Smooth muscle cell (in vitro differentiated cells): ENCODE results near the gene LRIG1. TPM values are rescaled to one million over a fixed set of nuclear protein-coding genes. Genes with fewer than 3 reads are reported as not detected.

Source experiments
- DNase-seq: peaks from one replicate; lab custom pipeline; 2025; ENCODE audit not compliant: unreplicated experiment; lab: John Stamatoyannopoulos, UW
- H2AFZ ChIP-seq: fragments of 200-600 bp; sonication (generic); 2 replicates; pipeline ENCODE4 v1.6.0; 2016; ENCODE audit warnings: antibody characterized with exemption, low read depth, mild to moderate bottlenecking
- H3F3A ChIP-seq: fragments of 200-600 bp; sonication (generic); 2 replicates; pipeline ENCODE4 v1.6.0; 2017; ENCODE audit warnings: antibody characterized with exemption, low read depth
- H3K27ac ChIP-seq: fragments of 200-600 bp; sonication (generic); 2 replicates; pipeline ENCODE4 v1.5.1; 2016; ENCODE audit warnings: low read depth, mild to moderate bottlenecking
- H3K27me3 ChIP-seq: fragments of 200-600 bp; sonication (generic); 2 replicates; pipeline ENCODE4 v1.6.1; 2016; ENCODE audit warnings: low read depth, mild to moderate bottlenecking
- H3K36me3 ChIP-seq: fragments of 200-600 bp; sonication (generic); 2 replicates; pipeline ENCODE4 v1.5.1; 2016; ENCODE audit warnings: low read depth
- H3K4me1 ChIP-seq: fragments of 200-600 bp; sonication (generic); 2 replicates; pipeline ENCODE4 v1.5.1; 2016; ENCODE audit warnings: low read depth
- H3K4me2 ChIP-seq: fragments of 200-600 bp; sonication (generic); 2 replicates; pipeline ENCODE4 v1.6.0; 2016; ENCODE audit warnings: mild to moderate bottlenecking
- H3K4me3 ChIP-seq: fragments of 200-600 bp; sonication (generic); 2 replicates; pipeline ENCODE4 v1.5.1; 2016; ENCODE audit warnings: mild to moderate bottlenecking
- H3K79me2 ChIP-seq: fragments of 200-600 bp; sonication (generic); 2 replicates; pipeline ENCODE4 v1.6.0; 2016; ENCODE audit warnings: low read depth, mild to moderate bottlenecking
- H3K9ac ChIP-seq: fragments of 200-600 bp; sonication (generic); 2 replicates; pipeline ENCODE4 v1.6.0; 2016; ENCODE audit warnings: low read depth
- H3K9me3 ChIP-seq: fragments of 200-600 bp; sonication (generic); replicated peaks from 2 replicates; pipeline ENCODE4 v1.5.1; 2016; ENCODE audit warnings: low read depth
- H4K20me1 ChIP-seq: fragments of 200-600 bp; sonication (generic); 2 replicates; pipeline ENCODE4 v1.6.0; 2016; ENCODE audit warnings: low read depth
- CTCF ChIP-seq: fragments of 200-600 bp; sonication (generic); IDR thresholded peaks from 2 replicates; pipeline ENCODE4 v1.5.1; 2017; ENCODE audit warnings: borderline replicate concordance, mild to moderate bottlenecking, antibody characterized with exemption; ENCODE audit not compliant: insufficient read depth, poor library complexity, severe bottlenecking
- WGBS: methylation state at CpG from one replicate; pipeline ENCODE4 v1.1.7; 2016; ENCODE audit warnings: low lambda C conversion rate; 5-methylcytosine and 5-hydroxymethylcytosine counted together
- polyA plus RNA-seq: library from polyadenylated mRNA; unstranded; fragments of >200 nt; fragmentation: Nextera tagmentation; extraction: Ambion mirVana; gene quantifications from 2 replicates; pipeline ENCODE4 v1.2.1, GENCODE V29; 2016
- total RNA-seq: library from RNA; depleted of rRNA; stranded (reverse); fragments of >200 nt; gene quantifications from 2 replicates; pipeline ENCODE4 v1.2.3, GENCODE V29; 2014

Gene LRIG1
- total and polyA plus RNA-seq, 2 experiments from 2014 or later, result 26.5 to 31.3 TPM

GRCh38 chr3:66527246-66527645, 26.4 kb upstream of the LRIG1 start:
- Histone ChIP-seq H3K9ac (no peak overlapping the region), H3K4me2 (no peak overlapping the region), H3F3A (no peaks in the 10 kb centered on the region), H3K36me3 (no peaks in the 10 kb centered on the region), H3K4me1 (peaks cover 8% of the 10 kb centered on the region), H3K4me3 (no peak overlapping the region), H3K79me2 (no peaks in the 10 kb centered on the region), H3K27ac (no peak overlapping the region), H4K20me1 (no peaks in the 10 kb centered on the region), H3K27me3 (peaks cover 6% of the 10 kb centered on the region), H3K9me3 (no peaks in the 10 kb centered on the region), H2AFZ (no peak overlapping the region)
- 67% methylated on average over 4 of the region's 4 CpGs for WGBS
- no peak for TF ChIP-seq CTCF
- DNase-seq, result no peak

GRCh38 chr3:66525771-66526170, 24.9 kb upstream of the LRIG1 start:
- WGBS, result 92% methylated on average over 3 of the region's 3 CpGs
- H3K9ac ChIP-seq, result no peak overlapping the region
- H3K27ac ChIP-seq, result no peak overlapping the region
- H3K4me1 ChIP-seq, result peaks cover under 1% of the 10 kb centered on the region
- H4K20me1 ChIP-seq, result no peaks in the 10 kb centered on the region
- no peaks in the 10 kb centered on the region for H3K9me3 ChIP-seq
- no peak for DNase-seq
- H2AFZ ChIP-seq, result no peak overlapping the region
- H3K36me3 ChIP-seq, result no peaks in the 10 kb centered on the region
- no peaks in the 10 kb centered on the region for H3K79me2 ChIP-seq
- H3K4me3 ChIP-seq, result no peak overlapping the region
- peaks cover 6% of the 10 kb centered on the region for H3K27me3 ChIP-seq
- H3F3A ChIP-seq, result no peaks in the 10 kb centered on the region
- TF ChIP-seq CTCF, result no peak
- no peak overlapping the region for H3K4me2 ChIP-seq

GRCh38 chr3:66520724-66521123, 19.9 kb upstream of the LRIG1 start:
- no peak for TF ChIP-seq CTCF
- 35% methylated on average over 2 of the region's 2 CpGs for WGBS

DNA sequence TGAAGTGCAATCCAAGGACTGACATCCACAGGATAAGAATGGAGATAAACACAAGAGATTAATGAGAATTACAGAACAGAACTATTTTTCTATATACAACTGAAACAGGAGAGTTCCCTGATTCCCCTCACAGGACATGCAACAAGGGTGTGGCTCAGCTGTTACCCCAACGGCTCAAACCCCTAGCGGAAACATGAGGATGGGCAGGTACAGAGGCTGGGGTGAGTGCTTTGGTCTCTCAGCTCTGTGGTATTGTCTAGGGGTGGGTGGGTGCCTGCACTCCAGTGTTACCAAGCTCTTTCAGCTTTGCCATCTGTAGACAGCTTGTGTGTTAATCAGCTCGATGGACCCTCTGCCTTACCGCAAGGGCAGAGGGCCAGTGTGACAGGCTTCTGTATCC, 17.8 kb upstream of the LRIG1 start:
- Histone ChIP-seq H3K27me3 (peaks cover 10% of the 10 kb centered on the region), H3K4me1 (peaks cover 6% of the 10 kb centered on the region), H3K4me3 (no peak overlapping the region), H3F3A (no peaks in the 10 kb centered on the region), H4K20me1 (no peaks in the 10 kb centered on the region), H3K9me3 (no peaks in the 10 kb centered on the region), H3K36me3 (no peaks in the 10 kb centered on the region), H3K79me2 (no peaks in the 10 kb centered on the region), H3K4me2 (no peak overlapping the region), H3K9ac (no peak overlapping the region), H3K27ac (no peak overlapping the region), H2AFZ (no peak overlapping the region)
- 90% methylated on average over 4 of the region's 4 CpGs for WGBS
- no peak for TF ChIP-seq CTCF
- no peak for DNase-seq

More at GRCh38 chr3:66520724-66521123, 19.9 kb upstream of the LRIG1 start:
- Histone ChIP-seq H3K4me1 (peaks cover 6% of the 10 kb centered on the region), H3F3A (no peaks in the 10 kb centered on the region), H3K9ac (no peak overlapping the region), H4K20me1 (no peaks in the 10 kb centered on the region), H3K27me3 (peaks cover 16% of the 10 kb centered on the region), H3K9me3 (no peaks in the 10 kb centered on the region), H3K79me2 (no peaks in the 10 kb centered on the region), H3K36me3 (no peaks in the 10 kb centered on the region), H3K27ac (no peak overlapping the region), H3K4me3 (no peak overlapping the region), H3K4me2 (peak overlapping the region; percentile 4), H2AFZ (no peak overlapping the region)
- no peak for DNase-seq
